HG02884 (cell line): Measurements from ENCODE around the gene ASB3.
A peak's percentile ranks its signal among the peaks of the same experiment; 100 is the strongest.
"Not testable (repeated sequence)": the region's sequence is repeated elsewhere in the genome, so short reads cannot be mapped to it uniquely, and the experiment has no call there.

ENCODE experiments used
- ATAC-seq: cut with Tn5 transposase; IDR thresholded peaks from one replicate; pipeline ENCODE4 v1.9.1; 2021; ENCODE audit warnings: mild to moderate bottlenecking, moderate library complexity; ENCODE audit not compliant: unreplicated experiment

The ASB3 gene

GRCh38 chr2:53786705-53787613, at the start of gene ASB3, which contains the start of gene ERLEC1:
ASB3 (minus strand) TSS chr2:53786953; CDS start chr2:53765572, 21,381 bp downstream.
ERLEC1 (plus strand) TSS chr2:53787044; CDS start chr2:53787211, 167 bp downstream.
- ATAC-seq: peak; percentile 91

GRCh38 chr2:53829980-53830290, 43.2 kb upstream of the ASB3 start:
- ATAC-seq: not testable (repeated sequence)

- no peak for ATAC-seq
Observed at GRCh38 chr2:53829273-53829979, 42.7 kb upstream of the ASB3 start.

GRCh38 chr2:53828331-53828730, 41.6 kb upstream of the ASB3 start:
- no peak for ATAC-seq

GRCh38 chr2:53827398-53828175, 40.8 kb upstream of the ASB3 start:
- no peak for ATAC-seq

GRCh38 chr2:53826587-53827397, 40.0 kb upstream of the ASB3 start:
- ATAC-seq: no peak

- ATAC-seq: no peak
Observed at GRCh38 chr2:53826030-53826410, 39.3 kb upstream of the ASB3 start.

- not testable (repeated sequence) for ATAC-seq
Observed at GRCh38 chr2:53823639-53824038, 36.9 kb upstream of the ASB3 start.

GRCh38 chr2:53821810-53822209, 35.1 kb upstream of the ASB3 start:
- no peak for ATAC-seq

- ATAC-seq: no peak
Observed at GRCh38 chr2:53820711-53821110, 34.0 kb upstream of the ASB3 start.

- ATAC-seq: no peak
Observed at GRCh38 chr2:53820048-53820447, 33.3 kb upstream of the ASB3 start.

- no peak for ATAC-seq
Observed at GRCh38 chr2:53819634-53820033, 32.9 kb upstream of the ASB3 start.

GRCh38 chr2:53818854-53819435, 32.2 kb upstream of the ASB3 start:
- ATAC-seq: no peak

- no peak for ATAC-seq
Observed at GRCh38 chr2:53813151-53813550, 26.4 kb upstream of the ASB3 start.

GRCh38 chr2:53811601-53812000, 24.8 kb upstream of the ASB3 start:
- ATAC-seq: no peak

- no peak for ATAC-seq
Observed at GRCh38 chr2:53802617-53803151, 15.9 kb upstream of the ASB3 start.

- no peak for ATAC-seq
Observed at GRCh38 chr2:53801547-53801946, 14.8 kb upstream of the ASB3 start.

- no peak for ATAC-seq
Observed at GRCh38 chr2:53793821-53794220, 7.1 kb upstream of the ASB3 start.

- ATAC-seq: no peak
Observed at GRCh38 chr2:53793261-53793660, 6.5 kb upstream of the ASB3 start.
